ENCODE measurements around the gene USP20. TPM values are rescaled to one million over a fixed set of nuclear protein-coding genes. Genes with fewer than 3 reads are reported as not detected.

USP20 gene
- total and polyA plus RNA-seq, 2 donors (not counting 3 experiments of a cell fraction or from before 2014, with no cell fraction given), result 13.4 to 25.9 TPM

DNA sequence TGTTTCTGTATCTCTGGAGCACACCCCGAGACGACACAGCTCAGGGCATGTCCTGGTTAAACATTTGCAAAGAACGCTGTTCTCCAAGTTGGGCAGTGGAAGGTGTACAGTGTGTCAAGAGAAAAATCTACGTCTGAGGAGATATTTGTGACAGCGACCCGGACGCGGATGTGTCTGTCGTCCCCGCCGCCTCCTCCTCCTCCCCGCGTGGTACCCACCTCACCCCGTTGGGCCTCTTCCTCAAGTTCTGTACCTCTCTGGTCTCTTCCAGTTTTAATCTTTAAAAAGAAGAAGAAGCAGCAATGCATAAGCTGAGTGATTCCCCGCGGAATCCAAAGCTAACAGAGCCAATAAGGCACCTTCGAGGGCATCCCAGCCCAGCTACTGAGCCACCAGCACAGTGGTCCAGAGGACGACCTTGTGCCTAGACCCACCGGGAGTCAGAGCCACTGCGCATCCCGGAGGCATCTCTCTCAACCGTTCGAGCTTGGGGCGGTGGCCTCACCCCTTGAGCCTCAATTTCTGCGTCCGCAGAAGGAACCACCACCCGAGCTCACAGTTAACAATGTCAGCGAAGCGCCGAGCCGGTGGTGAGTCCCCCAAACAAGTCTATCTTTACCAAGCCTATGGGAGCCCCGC lies 650 bp upstream of the USP20 start:
- dilution Hi-C loops (cut with MboI; ENCODE audit: extremely low pct_ligation_motif_present, low sequenced_read_pairs), result no loop called here

More for the DNA sequence above, 650 bp upstream of the USP20 start:
- FAIRE-seq (peak; percentile 37), DNase-seq (ENCODE audit: low read depth, low spot score) (no peak)
- intact Hi-C loops (cut with micrococcal nuclease), result loop anchor here (1.0 to 5.0 kb wide), 4 partner anchors 10 to 263 kb away; partner anchors contain the start of genes FNBP1 and TOR1A
- H3K9ac ChIP-seq (replicated peaks; ENCODE audit: extremely low read depth, insufficient read depth, low read length), result peak overlapping the region; percentile 82
- H2AFZ ChIP-seq (ENCODE audit: low read depth, low read length), result peak overlapping the region; percentile 94
- TF ChIP-seq, protein P1, sequence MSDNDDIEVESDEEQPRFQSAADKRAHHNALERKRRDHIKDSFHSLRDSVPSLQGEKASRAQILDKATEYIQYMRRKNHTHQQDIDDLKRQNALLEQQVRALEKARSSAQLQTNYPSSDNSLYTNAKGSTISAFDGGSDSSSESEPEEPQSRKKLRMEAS (IDR thresholded peaks at IDR 0.05; ENCODE audit: insufficient read depth, insufficient read length), result no peak
- TF ChIP-seq GATA2 (IDR thresholded peaks at IDR 0.05; ENCODE audit: insufficient read depth, insufficient read length, low read depth, low read length) (no peak), JUN (IDR thresholded peaks at IDR 0.05; ENCODE audit: borderline replicate concordance, insufficient read depth, insufficient read length, low read depth) (no peak), FOS (IDR thresholded peaks at IDR 0.05; ENCODE audit: borderline replicate concordance, insufficient read depth, low read length) (no peak), MYC (IDR thresholded peaks at IDR 0.05; ENCODE audit: low read depth, low read length) (no peak), EZH2 (IDR thresholded peaks at IDR 0.05; ENCODE audit: borderline replicate concordance, low read depth, low read length, severe bottlenecking) (no peak), POLR2A (IDR thresholded peaks at IDR 0.05; ENCODE audit: low read depth, low read length) (no peak), POLR2AphosphoS5 (IDR thresholded peaks at IDR 0.05; ENCODE audit: insufficient read depth, low read depth, low read length) (no peak)
- TF ChIP-seq, protein P2, sequence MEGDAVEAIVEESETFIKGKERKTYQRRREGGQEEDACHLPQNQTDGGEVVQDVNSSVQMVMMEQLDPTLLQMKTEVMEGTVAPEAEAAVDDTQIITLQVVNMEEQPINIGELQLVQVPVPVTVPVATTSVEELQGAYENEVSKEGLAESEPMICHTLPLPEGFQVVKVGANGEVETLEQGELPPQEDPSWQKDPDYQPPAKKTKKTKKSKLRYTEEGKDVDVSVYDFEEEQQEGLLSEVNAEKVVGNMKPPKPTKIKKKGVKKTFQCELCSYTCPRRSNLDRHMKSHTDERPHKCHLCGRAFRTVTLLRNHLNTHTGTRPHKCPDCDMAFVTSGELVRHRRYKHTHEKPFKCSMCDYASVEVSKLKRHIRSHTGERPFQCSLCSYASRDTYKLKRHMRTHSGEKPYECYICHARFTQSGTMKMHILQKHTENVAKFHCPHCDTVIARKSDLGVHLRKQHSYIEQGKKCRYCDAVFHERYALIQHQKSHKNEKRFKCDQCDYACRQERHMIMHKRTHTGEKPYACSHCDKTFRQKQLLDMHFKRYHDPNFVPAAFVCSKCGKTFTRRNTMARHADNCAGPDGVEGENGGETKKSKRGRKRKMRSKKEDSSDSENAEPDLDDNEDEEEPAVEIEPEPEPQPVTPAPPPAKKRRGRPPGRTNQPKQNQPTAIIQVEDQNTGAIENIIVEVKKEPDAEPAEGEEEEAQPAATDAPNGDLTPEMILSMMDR (IDR thresholded peaks at IDR 0.05; ENCODE audit: extremely low read depth in 1 of 2, insufficient read depth in 1 of 2, low read depth in 1 of 2, low read length in 2 of 2), result no peak
- no peaks in the 10 kb centered on the region for H3K9me3 ChIP-seq (replicated peaks; ENCODE audit: control insufficient read depth, insufficient read depth, low read length)
- peak overlapping the region; percentile 53 for H3K4me2 ChIP-seq (ENCODE audit: insufficient read depth, low read length)
- peak overlapping the region; percentile 18 for H3K27ac ChIP-seq (ENCODE audit: insufficient read depth, low read depth, low read length)
- no peaks in the 10 kb centered on the region for H3K27me3 ChIP-seq (ENCODE audit: control insufficient read depth in 2 of 2, insufficient read depth in 2 of 2, low read length in 2 of 2)
- peak overlapping the region; percentile 60 to 82 (median 61) for H3K4me3 ChIP-seq (replicated peaks in 1 of 3; ENCODE audit: insufficient read depth in 1 of 3, low read depth in 1 of 3, low read length in 3 of 3)
- H3K9me1 ChIP-seq (replicated peaks; ENCODE audit: control insufficient read depth, extremely low read depth, insufficient read depth, low read length), result no peaks in the 10 kb centered on the region
- peaks cover 4% of the 10 kb centered on the region in 2 experiments for H3K36me3 ChIP-seq (ENCODE audit: control insufficient read depth in 2 of 2, extremely low read depth in 1 of 2, insufficient read depth in 2 of 2, low read length in 2 of 2)
- TSS peak; percentile 62 for BruUV-seq (replicated peaks)
- H3K79me2 ChIP-seq (ENCODE audit: control insufficient read depth, insufficient read depth, low read length), result peaks cover 6% of the 10 kb centered on the region
- CTCF ChIA-PET, result interaction anchor here (0.9 to 1.2 kb wide), 2 partner anchors 44 to 265 kb away, joined by 3 read pairs; no protein-coding TSS in a partner anchor
- POLR2A ChIA-PET, result interaction anchor here (0.6 to 0.8 kb wide), 2 partner anchors 208 to 235 kb away, joined by 3 to 6 read pairs; no protein-coding TSS in a partner anchor
- H3K4me1 ChIP-seq (ENCODE audit: control insufficient read depth, extremely low read depth, insufficient read depth, low read length), result peaks cover 15% of the 10 kb centered on the region
- no peaks in the 10 kb centered on the region for H4K20me1 ChIP-seq (replicated peaks; ENCODE audit: control insufficient read depth, extremely low read depth, insufficient read depth, low read length)
